Natural killer cell (primary cell): ENCODE data around the gene OSBPL3. TPM values are rescaled to one million over a fixed set of nuclear protein-coding genes. Genes with fewer than 3 reads are reported as not detected.

ENCODE experiments used
- ATAC-seq, 3 donors: fragments of 150-1000 bp in 2 of 3; fragments of 200-7000 bp in 1 of 3; cut with Tn5 transposase; 1 replicate in 1 of 3; 2 replicates in 2 of 3; pipeline ENCODE4 v1.10.0; 2021; ENCODE audit warnings: mild to moderate bottlenecking in 2 of 3, moderate library complexity in 2 of 3
- DNase-seq, 2 donors: peaks; one replicate each; pipeline versions ENCODE4 v3.0.0 to v3.0.0-alpha.2; 2013 to 2021; ENCODE audit warnings: mixed read lengths in 1 of 2
- H3K27ac ChIP-seq: one replicate; pipeline ENCODE4 v1.5.1; 2013; ENCODE audit warnings: mild to moderate bottlenecking, low read length
- H3K27me3 ChIP-seq: one replicate; pipeline ENCODE4 v1.6.1; 2013; ENCODE audit warnings: low read length; ENCODE audit not compliant: control insufficient read depth, insufficient read depth
- H3K36me3 ChIP-seq: one replicate; pipeline ENCODE4 v1.6.1; 2013; ENCODE audit warnings: low read length; ENCODE audit not compliant: control insufficient read depth, insufficient read depth
- H3K4me1 ChIP-seq: one replicate; pipeline ENCODE4 v1.6.1; 2013; ENCODE audit warnings: low read length; ENCODE audit not compliant: control insufficient read depth, insufficient read depth
- H3K4me3 ChIP-seq: one replicate; pipeline ENCODE4 v1.5.1; 2013; ENCODE audit warnings: low read length
- H3K9me3 ChIP-seq: one replicate; pipeline ENCODE4 v1.6.1; 2013; ENCODE audit warnings: low read length; ENCODE audit not compliant: control insufficient read depth, insufficient read depth
- H3K27ac Mint-ChIP-seq, 2 donors: one replicate each; pipeline ENCODE4 v1.8.0; 2022; ENCODE audit warnings: mild to moderate bottlenecking in 2 of 2, mixed read lengths in 2 of 2, moderate library complexity in 1 of 2
- H3K27me3 Mint-ChIP-seq, 2 donors: one replicate each; pipeline ENCODE4 v1.8.0; 2022; ENCODE audit warnings: low read depth in 2 of 2, mixed read lengths in 2 of 2
- H3K36me3 Mint-ChIP-seq: one replicate; pipeline ENCODE4 v1.8.0; 2022; ENCODE audit warnings: mixed read lengths
- H3K4me1 Mint-ChIP-seq, 2 donors: one replicate each; pipeline ENCODE4 v1.8.0; 2022; ENCODE audit warnings: mixed read lengths in 2 of 2
- H3K4me3 Mint-ChIP-seq: one replicate; pipeline ENCODE4 v1.8.0; 2022; ENCODE audit warnings: mild to moderate bottlenecking, moderate library complexity, mixed read lengths
- H3K9me3 Mint-ChIP-seq, 2 donors: one replicate each; pipeline ENCODE4 v1.8.0; 2022; ENCODE audit warnings: mixed read lengths in 2 of 2
- WGBS: methylation state at CpG from one replicate; pipeline ENCODE4 v1.1.7; 2013; ENCODE audit warnings: missing lambda C conversion rate; ENCODE audit not compliant: insufficient coverage; 5-methylcytosine and 5-hydroxymethylcytosine counted together
- intact Hi-C: fragments of 100-400 bp; cut with micrococcal nuclease; formaldehyde crosslinking; loops from one replicate; pipeline ENCODE4 v1.14.2; 2022
- total RNA-seq, 4 donors: library from RNA; stranded (reverse); fragments of 120-200 nt in 1 of 4; gene quantifications; one replicate each; pipeline versions ENCODE4 v1.2.3 to v1.2.4, GENCODE V29; 2013 to 2022
- TF ChIP-seq, protein P1 (sequence below): fragments of 200-600 bp; IDR thresholded peaks from one replicate; pipeline ENCODE4 v1.8.0; 2022; ENCODE audit warnings: antibody characterized with exemption

Gene OSBPL3
- total RNA-seq, 3 donors from 2014 or later (not counting 1 experiment from before 2014, with no cell fraction given) = 50.7 to 99.1 (median 65.1) TPM

DNA sequence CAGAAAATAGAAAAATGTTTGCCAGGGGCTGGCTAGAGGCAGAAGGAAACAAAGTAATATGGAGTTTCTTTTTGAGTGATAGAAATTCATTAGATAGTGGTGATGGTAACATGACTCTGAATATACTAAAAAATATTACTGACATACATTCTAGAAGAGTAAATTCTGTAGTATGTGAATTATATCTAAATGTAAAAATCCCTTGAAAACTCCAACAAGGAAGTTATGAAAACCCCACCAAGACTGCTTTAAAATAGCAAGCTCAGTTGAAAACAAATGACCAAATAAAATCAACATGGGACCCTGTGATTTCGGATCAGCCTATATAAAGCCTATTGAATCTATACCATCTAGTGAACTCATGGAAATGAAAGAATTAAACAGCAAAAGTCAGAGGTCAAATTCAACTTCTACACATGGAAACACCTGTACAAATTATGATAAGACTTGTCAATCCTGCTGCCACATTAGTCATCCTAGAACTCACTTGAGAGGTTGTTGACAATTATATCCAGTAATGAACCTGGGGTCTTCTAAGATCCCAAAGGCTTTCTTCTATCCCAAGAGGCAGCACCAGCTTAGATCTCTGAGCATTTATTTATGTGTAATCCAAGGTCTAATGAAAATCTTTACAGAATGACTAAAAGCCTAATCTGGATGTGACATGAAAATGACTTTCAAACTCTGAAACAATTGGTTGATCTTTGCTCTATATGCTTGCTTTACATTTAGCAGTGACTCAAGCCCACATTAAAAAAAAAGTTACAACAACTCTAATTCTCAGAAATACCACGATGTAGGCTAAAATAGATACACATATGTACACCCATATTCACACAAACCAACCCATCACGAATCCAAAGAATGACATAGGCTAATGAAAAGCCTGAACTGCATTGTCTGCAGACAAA is 59.3 kb downstream of the OSBPL3 start:
- Mint-ChIP-seq H3K4me3 (peak overlapping the region; percentile 60), H3K27ac (peak overlapping the region; percentile 81 to 83), H3K36me3 (no peaks in the 10 kb centered on the region), H3K27me3 (no peaks in the 10 kb centered on the region), H3K4me1 (peaks cover 83 to 98% of the 10 kb centered on the region in 2 donors), H3K9me3 (no peaks in the 10 kb centered on the region)
- peak in 2 of 3 donors; percentile 6 to 36 for ATAC-seq
- Histone ChIP-seq H3K27me3 (no peaks in the 10 kb centered on the region), H3K36me3 (no peaks in the 10 kb centered on the region), H3K4me3 (no peak overlapping the region), H3K9me3 (no peaks in the 10 kb centered on the region), H3K4me1 (peaks cover 20% of the 10 kb centered on the region), H3K27ac (peak overlapping the region; percentile 28)
- DNase-seq = no peak
- TF ChIP-seq, protein P1, sequence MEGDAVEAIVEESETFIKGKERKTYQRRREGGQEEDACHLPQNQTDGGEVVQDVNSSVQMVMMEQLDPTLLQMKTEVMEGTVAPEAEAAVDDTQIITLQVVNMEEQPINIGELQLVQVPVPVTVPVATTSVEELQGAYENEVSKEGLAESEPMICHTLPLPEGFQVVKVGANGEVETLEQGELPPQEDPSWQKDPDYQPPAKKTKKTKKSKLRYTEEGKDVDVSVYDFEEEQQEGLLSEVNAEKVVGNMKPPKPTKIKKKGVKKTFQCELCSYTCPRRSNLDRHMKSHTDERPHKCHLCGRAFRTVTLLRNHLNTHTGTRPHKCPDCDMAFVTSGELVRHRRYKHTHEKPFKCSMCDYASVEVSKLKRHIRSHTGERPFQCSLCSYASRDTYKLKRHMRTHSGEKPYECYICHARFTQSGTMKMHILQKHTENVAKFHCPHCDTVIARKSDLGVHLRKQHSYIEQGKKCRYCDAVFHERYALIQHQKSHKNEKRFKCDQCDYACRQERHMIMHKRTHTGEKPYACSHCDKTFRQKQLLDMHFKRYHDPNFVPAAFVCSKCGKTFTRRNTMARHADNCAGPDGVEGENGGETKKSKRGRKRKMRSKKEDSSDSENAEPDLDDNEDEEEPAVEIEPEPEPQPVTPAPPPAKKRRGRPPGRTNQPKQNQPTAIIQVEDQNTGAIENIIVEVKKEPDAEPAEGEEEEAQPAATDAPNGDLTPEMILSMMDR = no peak
- intact Hi-C loops = no loop called here
- 39% methylated on average over 3 of the region's 3 CpGs for WGBS

DNA sequence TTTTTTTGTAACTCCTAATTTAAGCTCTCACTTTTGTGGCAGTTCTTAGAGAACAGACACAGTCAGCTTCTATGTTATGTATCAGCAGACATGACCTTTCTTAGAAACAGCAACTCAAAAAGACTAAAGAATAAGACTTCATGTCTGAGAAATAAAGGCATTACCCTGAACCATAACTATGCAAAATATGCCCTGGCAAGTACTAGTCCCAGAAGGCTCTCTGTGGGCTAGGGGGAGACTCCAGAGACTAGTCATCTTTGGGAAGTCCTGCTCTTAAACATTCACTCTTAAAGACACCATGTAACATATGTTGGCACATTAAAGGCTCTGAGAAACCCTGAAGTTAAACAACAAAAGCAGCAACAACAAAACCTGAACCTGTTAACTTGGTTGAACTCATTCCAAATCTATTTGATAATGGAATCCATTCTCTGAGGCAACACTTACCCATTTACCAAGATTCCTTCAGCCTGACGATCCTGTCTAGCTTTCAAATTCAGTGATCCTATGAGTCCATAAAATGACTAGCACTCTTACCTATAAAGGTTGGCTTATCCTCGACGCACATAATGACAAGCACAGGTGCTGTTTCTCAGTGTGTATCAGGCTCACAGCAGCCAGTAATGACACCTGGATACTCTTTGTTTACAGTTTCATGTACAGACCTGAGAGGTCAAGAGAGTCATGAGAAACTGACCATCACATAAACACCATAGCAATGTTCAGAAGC is 62.3 kb downstream of the OSBPL3 start:
- H3K27ac Mint-ChIP-seq = peak overlapping the region; percentile 9 to 27
- DNase-seq = no peak
- ATAC-seq = no peak
- WGBS = 80% methylated on average over 3 of the region's 3 CpGs
- peaks cover 95 to 98% of the 10 kb centered on the region in 2 donors for H3K4me1 Mint-ChIP-seq
- no peaks in the 10 kb centered on the region for H3K36me3 Mint-ChIP-seq
- no peaks in the 10 kb centered on the region for H3K9me3 Mint-ChIP-seq
- Histone ChIP-seq H3K9me3 (no peaks in the 10 kb centered on the region), H3K36me3 (no peaks in the 10 kb centered on the region), H3K4me1 (peaks cover 19% of the 10 kb centered on the region), H3K27ac (no peak overlapping the region), H3K27me3 (no peaks in the 10 kb centered on the region), H3K4me3 (no peak overlapping the region)
- no peak overlapping the region for H3K4me3 Mint-ChIP-seq
- no peaks in the 10 kb centered on the region for H3K27me3 Mint-ChIP-seq
- TF ChIP-seq, protein P1 = no peak
- intact Hi-C loops = loop anchor here (10.0 kb wide), 2 partner anchors 177 to 473 kb away; no protein-coding TSS in a partner anchor

DNA sequence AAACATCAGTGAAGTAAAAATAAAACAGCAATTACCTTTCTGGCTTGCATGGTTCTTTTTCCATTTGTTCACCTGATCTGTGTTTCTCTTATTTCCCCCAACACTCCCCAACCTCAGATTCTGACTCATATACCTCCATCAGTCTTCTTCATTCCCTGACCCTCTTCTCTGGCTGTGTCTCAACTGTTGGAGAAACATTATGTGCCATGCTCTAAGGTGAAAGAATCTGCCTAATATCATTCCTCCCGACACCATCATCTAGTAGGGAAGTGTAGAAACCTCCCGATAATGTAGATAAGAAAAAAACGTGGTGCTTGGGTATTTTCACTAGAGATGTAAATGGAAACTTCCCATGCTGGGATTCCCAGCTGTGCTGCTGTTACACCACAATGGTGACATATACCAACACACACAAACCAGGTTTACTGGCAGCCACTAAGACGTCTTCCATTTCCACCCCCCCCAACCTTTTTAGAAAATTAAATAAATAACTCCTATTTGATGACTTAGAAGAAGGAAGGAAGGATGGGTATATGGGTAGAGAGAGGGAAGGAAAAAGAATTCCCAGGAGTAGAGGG is 63.4 kb downstream of the OSBPL3 start:
- no peaks in the 10 kb centered on the region for H3K9me3 ChIP-seq
- H3K4me3 ChIP-seq = no peak overlapping the region
- intact Hi-C loops = loop anchor here (10.0 kb wide), 2 partner anchors 178 to 472 kb away; no protein-coding TSS in a partner anchor
- no peak overlapping the region for H3K27ac ChIP-seq
- H3K27me3 ChIP-seq = no peaks in the 10 kb centered on the region
- Mint-ChIP-seq H3K4me1 (peaks cover 95 to 98% of the 10 kb centered on the region in 2 donors), H3K27ac (peak overlapping the region in 1 of 2 donors; percentile 56), H3K9me3 (no peaks in the 10 kb centered on the region), H3K27me3 (no peaks in the 10 kb centered on the region), H3K36me3 (no peaks in the 10 kb centered on the region), H3K4me3 (peak overlapping the region; percentile 26)
- ATAC-seq (no peak), DNase-seq (no peak)
- TF ChIP-seq, protein P1 = no peak
- no peaks in the 10 kb centered on the region for H3K36me3 ChIP-seq
- WGBS = no CpG with 5 or more reads among the region's 4 CpGs
- peaks cover 17% of the 10 kb centered on the region for H3K4me1 ChIP-seq
